Stimulated activated CD8-positive, alpha-beta memory T cell treated with anti-CD3 and anti-CD28 coated beads, Interleukin-15, amount 100 ng/mL, for 4 hours (primary cell): ENCODE results near the gene ERCC1.

Experiments
- DNase-seq, 2 donors: peaks; one replicate each; pipeline ENCODE4 v3.0.0-alpha.2; 2020; ENCODE audit warnings: low read depth in 2 of 2

Gene ERCC1

GRCh38 chr19:45364696-45365095 is 59.0 kb downstream of the ERCC1 start:
- no peak for DNase-seq

- no peak for DNase-seq
Measured at GRCh38 chr19:45363861-45364459, 59.8 kb downstream of the ERCC1 start.

- DNase-seq: no peak
Measured at GRCh38 chr19:45362291-45362690, 61.4 kb downstream of the ERCC1 start.

- DNase-seq: no peak
Measured at GRCh38 chr19:45361608-45362007, 62.1 kb downstream of the ERCC1 start.

- no peak for DNase-seq
Measured at GRCh38 chr19:45358213-45358792, 65.4 kb downstream of the ERCC1 start.

GRCh38 chr19:45357445-45357783 is 66.3 kb downstream of the ERCC1 start:
- no peak for DNase-seq
